Midbrain (tissue), 1 donor: Measurements from ENCODE around the gene GSDMA.

Experiments used
- DNase-seq: peaks from one replicate; lab custom pipeline; 2025; lab: John Stamatoyannopoulos, UW

Gene GSDMA, protein sequence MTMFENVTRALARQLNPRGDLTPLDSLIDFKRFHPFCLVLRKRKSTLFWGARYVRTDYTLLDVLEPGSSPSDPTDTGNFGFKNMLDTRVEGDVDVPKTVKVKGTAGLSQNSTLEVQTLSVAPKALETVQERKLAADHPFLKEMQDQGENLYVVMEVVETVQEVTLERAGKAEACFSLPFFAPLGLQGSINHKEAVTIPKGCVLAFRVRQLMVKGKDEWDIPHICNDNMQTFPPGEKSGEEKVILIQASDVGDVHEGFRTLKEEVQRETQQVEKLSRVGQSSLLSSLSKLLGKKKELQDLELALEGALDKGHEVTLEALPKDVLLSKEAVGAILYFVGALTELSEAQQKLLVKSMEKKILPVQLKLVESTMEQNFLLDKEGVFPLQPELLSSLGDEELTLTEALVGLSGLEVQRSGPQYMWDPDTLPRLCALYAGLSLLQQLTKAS

DNA sequence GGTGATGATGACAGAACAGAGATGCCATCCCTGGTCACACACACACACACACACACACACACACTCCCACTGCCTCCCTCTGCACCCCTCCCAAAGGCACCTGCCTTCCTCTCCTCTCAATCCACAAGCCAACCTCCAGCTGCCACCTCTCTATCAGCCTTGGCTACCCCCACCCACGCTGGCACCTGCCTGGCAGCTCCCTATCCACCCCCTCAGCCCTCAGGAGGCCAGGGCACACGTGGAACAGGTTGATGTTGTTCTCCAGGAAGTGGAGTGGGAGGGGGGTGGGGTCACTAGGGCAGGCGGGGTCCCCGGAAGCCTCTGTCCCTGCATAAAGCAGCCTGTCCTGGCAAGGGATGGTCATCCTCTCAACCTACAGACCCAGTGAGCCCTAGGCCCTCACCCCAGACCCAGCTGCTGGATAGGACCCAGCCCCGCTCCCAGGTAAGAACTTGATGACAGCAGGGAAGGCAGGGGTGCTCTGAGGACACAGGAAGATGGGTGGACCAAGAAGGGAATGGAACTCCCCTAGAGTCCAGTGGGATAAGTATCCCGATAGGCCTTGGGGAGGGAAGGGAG lies at the start of gene GSDMA:
TSS of gene GSDMA (plus strand) at position 363 of the 579 bp plus-strand sequence. CDS start 2,684 bp downstream, outside the sequence.
- no peak for DNase-seq

DNA sequence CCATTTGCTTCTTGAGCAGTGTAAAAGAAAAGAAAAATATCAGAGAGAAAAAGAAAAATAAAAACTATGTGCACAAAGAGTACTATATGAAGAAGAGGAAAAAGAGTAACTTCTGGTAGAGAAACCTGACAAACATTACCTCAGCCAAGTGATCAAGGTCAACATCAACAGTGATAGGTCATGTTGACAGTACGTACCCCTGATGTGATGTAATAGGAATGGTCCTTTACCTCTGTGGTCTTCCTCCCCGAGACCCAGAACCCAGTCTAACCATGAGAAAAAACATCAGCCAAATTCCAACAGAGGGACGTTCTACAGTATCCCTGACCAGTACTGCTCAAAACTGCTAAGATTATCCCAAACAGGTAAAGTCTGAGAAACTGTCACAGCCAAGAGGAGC lies 48.8 kb upstream of the GSDMA start:
- no peak for DNase-seq

DNA sequence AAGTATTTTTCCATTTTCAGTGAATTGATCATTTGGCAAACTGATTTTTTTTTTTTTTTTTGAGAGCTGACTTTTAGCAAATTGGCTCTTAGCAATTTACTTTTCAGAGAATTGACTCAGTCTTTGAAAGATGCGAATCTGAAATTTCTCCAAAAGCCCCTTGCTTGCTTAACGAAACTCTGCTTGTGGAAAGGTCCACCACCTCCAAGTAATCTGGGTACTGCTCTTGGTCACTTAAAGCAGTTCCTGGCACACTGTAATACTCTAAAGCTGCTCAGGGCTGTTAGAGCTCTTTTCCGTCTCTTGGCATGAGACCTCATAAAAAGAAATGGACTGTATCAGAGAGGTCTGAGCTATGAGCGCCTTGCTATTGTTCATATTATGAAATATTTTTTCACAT lies 47.2 kb upstream of the GSDMA start:
- DNase-seq: no peak

DNA sequence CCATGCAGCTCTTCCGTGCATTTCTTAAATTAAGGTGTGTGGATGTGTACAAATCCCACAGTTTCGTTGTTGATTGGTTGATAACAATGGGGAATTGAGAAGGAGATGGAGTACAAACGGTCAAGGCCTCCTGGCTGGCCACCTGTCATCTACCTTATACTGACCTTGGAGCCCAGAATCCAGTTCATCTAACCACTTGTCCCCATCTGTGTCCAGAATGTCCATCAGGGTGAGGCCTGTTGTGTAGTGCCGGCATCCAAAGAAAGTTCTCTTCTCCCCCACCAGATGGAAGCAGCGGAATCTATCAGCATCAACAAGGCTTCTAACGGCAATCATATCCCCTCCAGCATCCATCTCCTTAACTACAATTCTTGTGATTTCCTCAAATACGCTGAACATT lies 45.9 kb upstream of the GSDMA start:
- no peak for DNase-seq

DNA sequence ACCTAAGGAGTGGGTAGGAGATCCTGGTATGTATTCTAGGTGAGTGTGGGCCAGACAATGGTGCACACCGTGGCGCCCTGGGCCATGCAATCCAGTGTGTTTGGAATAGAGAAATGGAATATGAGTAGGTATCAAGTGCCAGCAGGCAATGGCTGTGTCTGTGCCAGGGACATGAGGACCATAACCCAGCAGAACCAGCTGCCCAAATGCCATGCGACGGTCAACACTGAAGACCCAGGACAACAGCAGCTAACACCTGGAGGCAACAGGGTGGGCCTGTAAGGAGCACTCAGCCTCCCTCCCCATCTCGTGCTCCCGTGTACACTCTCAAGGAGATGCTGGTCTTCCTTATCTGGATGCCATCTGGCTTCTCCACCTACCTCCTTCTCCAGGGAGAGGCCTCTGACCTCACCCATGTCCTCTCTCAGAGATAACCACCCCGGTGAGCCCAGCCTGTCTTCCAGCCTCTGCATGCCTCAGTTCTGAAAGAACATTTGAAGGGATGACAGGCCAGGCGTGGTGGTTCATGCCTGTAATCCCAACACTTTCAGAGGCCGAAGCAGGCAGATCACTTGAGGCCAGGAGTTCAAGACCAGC lies 43.6 kb upstream of the GSDMA start:
- DNase-seq: no peak

DNA sequence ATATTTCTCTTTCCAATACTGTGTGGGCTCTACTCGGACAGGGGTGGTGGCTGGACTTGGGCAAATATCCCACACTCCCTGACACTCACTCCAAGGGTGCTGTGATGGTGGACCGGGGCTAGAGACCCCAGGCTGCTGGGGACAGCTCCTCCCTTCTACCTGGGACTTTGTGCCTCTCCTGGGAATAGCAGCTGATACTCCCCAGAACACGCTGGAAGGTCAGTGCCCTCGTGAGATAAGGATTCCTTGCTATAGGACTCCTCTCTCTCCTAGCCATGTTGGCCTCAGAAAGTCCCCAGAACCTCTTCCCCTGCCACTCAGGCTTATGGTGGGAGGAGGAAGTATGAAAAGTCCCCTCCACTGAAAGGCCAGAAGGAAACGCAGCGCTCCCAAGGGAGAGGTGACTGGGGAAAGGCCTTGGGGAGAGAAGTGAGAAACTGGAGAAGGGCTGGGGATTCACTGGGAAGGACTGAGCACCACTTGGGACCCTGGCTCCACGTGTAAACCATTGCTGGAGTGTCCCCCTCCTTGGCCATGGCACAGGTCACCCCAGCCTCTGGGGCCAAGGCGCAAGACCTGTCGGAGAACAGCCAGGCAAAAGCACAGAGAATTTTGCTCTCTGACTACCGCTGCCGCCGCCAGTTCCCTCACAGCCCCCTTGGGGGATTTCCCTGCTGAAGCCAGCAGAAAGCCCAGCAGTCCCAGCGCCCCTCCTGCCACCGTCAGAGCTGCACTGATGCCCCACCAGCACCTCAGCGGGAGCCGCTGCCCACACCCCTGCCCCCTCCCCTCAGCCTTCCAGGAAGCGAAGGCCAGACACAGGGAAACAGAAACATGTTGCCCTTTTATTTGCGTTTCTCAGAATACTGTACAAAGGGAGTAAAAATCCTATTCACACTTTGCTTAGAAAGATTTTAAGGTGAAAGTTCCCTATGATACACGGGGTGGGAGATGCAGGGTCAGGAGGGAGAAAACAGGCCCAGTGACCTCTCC lies 42.3 kb upstream of the GSDMA start:
- no peak for DNase-seq

DNA sequence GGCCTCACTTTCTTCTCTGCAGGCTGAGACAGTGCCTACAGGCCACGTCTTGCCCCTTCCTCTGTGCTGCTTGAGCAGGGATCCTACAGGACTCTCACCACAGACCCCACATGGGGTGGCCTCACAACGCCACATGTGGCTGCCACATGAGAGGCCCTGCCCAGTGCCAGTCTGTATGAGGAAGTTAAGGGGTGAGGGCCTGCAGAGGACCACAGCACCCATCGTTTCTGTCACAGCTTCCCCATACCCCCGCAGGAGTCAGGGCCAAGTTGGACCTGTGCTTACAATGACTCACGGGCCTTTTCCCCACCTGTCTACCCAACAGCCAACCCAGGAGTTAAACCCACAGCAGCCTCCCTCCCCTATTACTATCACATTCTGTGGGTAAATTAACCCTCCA lies 41.5 kb upstream of the GSDMA start:
- DNase-seq: no peak

DNA sequence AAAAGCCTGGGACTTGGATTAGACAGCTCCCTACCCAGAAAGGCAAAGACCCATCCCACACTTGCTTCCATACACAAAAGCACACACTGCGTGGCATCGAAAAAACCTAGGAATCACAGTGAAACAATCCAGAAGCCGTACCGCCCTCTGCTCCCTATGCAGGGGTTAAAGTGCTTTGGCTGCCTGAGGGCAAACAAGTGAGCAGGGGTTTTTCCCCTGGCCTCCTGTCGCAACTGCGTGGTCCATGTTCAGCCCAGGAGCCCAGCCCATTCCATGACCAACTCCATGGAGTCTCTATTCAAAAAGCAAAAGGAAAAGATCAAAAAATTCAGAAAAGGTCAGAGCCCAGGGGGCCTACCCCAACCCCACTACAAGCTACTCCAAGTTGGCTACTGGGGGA lies 40.8 kb upstream of the GSDMA start:
- no peak for DNase-seq

DNA sequence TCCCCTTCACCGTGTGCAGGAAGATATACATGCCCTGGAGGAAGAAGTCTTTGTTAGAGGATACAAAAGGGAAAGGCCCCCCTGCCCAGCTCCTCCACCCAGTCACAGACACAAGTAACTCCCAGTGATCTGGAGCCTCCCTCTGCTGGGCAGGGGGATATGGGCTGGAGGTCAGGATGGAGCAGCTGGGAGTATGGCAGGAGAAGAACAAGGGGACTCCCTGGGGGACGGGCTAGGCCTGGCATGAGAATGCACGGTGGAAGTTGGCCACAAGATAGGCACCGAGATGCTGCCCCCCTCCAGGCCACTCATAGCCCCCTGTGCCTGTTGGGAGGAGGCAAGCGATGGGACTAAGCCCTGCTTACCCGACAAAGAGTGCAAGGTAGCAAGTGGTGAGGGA lies 39.6 kb upstream of the GSDMA start:
- DNase-seq: no peak

DNA sequence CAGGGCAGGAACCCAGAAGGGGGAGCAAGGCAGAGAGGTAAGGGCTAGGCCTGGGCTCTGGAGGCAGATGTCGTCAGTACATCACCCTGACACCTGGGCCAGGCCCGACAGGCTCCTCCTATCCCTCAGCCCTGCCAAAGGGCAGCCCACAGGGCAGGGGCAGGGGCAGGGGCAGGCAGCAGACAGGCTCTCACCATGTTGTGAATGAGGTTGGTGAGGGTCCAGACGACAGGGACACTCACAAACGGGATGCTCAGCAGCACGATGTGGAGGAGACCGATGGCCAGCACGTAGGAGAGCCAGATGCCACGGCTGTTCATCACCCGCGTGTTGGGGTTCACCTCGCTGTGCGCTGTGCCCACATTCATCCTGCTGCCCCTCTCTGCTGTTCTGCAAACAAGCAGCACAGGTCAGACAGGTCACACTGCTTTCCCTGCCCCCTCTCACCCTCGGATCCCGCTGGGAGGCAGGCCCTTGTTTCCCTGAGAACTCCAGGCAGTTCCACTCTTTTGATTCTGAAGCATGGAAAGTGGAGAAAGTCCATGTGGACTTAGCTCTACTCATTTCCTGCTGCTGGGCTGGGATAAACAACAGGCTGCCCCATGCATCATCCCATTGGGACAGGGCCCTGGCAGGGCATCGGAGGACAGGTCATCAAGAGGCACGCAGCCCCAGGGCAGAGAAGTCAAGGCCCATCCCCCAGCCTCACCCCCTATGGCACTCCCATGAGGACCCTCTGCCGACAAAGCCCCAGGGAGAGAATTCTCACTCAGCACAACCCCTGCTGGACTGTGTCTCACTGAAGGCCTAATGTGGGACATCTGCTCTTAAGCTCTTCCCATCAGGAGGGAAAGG lies 38.7 kb upstream of the GSDMA start:
- DNase-seq: no peak

DNA sequence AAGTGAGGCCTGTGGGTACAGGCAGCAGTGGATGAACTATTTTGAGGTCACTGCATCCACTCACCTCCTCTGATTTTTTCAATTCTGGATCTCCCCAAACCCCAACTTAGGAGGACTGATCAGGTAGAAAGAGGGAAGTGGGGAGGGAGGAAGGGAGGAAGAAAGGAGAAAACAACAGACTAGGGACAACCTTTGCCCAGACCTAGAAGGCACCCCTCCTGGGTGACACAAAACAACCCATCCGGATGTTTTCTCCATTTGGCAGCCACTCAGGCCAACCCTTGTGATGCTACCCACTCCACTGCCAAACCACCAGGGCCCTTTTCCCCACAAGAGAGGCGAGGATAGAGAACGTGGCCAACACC lies 38.1 kb upstream of the GSDMA start:
- no peak for DNase-seq

DNA sequence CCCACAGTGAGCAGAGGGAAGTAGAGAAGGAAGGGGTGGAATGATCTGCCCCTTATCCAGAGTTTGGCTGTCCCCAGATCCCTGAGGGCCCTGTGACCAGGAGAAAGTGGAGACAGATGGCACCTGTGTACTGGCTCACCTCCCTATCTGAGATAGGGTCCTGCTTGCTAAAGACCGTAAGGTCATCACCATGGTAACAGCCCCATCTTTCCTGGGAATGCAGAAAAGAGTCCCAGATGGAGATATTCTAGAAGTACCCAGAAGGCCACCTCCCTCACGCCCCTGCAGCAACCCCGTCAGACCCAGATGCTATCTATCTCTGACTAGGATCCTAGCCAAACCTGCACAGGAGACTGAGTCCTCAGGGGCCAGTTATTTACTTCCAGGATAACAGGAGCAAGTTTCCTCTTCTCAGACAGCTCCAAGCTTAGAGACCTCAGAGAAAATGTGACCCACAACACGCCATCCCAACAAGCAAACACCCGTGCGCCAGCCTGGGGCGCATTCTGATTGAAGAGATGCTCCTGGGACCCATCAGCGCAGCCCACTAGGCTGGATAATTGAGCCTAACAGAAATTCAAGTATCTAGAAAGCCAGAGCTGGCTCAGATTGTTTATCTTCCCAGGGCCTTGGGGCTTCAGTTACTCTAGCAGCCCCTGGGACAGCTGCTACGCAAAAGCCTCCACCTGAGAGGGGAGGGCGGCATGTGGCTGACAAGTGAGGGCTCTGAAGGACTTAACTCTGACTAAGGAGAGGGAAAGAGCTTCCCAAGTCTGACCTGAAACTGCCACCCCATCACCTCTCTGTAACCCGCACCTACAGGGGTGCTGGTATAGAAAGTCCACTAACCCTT lies 37.3 kb upstream of the GSDMA start:
- DNase-seq: no peak

DNA sequence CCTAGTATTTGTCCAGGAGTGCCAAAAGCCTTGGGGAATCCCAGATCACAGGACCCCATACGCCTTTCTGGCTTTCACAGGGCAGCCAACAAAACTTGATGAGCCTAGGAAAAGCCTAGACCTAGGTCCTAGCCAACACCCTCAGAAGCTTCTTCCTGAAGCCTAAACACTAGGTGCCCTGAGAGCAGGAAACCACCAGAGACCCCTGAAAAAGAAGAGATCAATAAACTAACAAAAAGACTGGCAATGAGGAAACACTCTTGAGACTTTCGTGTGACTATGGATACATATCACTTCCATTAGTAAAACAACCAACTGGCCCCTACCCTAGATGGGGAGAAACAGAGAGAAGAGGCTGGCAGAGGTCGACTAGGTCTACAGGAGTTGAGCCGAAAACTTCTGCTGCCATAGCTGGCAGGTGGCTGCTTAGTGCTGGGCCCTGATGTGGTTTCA lies 36.6 kb upstream of the GSDMA start:
- no peak for DNase-seq

DNA sequence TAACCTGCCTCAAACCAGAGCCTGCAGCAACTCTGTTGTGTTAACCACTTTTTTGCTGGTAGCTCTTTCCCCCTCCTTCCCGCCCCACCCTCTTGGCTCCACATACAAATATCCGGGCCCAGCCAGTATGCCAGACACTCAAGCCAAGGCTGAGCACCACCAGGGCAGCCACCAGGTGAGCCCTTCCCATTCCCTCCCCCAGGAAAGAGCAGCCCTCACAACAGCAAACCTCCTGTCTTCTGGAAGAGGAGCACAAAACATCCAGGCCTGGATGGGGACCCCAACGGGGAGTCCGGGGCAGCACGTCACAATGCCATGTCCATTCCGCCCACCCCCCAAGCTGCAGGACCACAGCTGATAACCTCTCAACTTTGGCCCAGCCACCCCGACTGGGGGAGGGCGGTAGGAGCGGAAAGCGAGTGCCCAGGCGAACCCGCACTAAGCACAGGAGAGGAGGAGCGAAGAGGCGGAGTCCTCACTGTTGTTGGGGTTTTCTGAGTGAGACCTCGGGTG lies 36.2 kb upstream of the GSDMA start:
- DNase-seq: no peak

DNA sequence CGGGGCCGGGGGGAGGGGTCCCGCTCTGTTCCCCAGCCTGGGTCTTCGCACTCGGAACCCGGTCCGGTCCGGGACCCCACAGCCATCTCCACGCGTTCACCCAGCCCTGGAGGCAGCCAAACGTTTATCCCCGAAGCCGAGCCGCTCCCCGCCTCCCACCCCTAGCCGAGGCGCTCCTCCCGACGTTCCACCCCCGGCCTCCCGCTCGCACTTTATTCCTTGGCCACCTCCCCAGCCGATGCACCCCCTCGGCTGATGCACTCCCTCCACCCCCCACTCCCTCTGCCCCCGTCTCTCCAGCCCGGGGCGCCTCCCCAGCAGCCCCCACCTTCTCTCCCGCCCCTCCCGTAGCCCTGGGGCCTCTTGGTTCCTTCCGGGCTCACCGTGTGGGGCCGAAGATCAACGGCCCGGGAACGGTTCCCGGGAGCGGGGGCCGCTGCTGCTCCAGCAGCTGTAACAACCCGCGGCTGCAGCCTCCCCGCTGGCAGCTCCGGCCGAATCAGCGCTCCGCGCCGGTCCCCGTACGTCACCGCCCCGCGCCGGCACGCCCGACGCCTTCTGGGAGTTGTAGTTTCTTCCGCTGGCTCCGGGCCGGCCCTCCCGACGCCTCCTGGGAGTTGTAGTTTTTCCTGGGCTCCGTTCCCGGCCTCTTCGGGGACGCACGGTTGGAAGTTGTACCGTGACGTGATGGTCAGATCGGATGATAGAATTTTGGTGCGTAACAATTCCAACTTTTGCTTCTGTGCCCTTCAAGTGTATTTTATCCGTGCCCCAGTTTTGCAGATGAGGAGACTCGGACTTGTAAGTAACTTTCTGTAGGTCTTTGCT lies 35.5 kb upstream of the GSDMA start, which contains the start of the genes LRRC3C and ORMDL3:
TSS of gene LRRC3C (plus strand) at position 632 of the 828 bp plus-strand sequence. CDS start 13,792 bp downstream, outside the sequence.
TSS of gene ORMDL3 (minus strand) at position 501 of the 828 bp plus-strand sequence. CDS start 3,398 bp downstream, outside the sequence.
- peak; percentile 96 for DNase-seq

DNA sequence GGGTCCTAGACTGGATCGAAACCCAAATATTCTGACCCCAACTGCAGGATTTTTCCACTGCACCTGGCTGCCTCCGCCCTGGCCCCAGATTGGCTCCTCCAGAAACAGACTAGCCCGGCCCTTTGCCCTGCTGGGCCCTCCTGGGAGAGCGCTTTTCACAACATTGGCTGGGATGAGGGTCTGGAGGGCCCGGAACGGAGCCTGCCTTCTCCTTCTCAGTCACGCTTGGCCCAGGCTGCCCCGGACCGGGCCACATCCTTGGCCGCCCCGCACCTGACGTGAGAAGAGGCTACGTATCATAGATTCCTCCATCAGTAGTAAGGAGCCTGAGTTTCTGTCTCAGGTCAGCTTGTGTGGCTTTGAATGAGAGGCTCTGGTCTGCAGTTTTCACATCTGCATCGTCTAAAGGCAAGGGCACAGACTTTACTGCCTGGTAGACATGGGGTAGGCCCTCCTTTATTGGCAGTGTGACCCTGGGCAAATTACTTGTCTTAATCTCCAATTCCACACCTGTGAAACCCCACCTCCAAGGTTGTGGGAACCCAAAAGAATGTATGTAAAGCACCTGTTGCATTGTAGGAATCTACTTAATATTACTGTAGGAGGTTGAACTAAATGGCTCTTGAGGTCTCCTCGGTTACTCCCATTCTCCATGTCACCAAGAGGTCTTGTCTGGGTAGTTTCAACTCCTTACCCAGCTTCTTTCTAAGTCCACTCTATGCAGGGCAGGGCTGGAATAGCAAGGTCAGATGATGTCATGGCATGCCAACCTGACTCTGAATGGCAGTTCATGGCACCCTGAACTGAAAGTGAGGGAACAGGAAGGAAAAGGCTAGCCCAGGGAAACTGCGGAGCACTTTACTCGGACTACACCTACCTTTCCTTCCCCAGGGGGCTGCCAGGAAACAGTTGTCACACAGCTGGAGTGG lies 34.6 kb upstream of the GSDMA start:
- DNase-seq: no peak

DNA sequence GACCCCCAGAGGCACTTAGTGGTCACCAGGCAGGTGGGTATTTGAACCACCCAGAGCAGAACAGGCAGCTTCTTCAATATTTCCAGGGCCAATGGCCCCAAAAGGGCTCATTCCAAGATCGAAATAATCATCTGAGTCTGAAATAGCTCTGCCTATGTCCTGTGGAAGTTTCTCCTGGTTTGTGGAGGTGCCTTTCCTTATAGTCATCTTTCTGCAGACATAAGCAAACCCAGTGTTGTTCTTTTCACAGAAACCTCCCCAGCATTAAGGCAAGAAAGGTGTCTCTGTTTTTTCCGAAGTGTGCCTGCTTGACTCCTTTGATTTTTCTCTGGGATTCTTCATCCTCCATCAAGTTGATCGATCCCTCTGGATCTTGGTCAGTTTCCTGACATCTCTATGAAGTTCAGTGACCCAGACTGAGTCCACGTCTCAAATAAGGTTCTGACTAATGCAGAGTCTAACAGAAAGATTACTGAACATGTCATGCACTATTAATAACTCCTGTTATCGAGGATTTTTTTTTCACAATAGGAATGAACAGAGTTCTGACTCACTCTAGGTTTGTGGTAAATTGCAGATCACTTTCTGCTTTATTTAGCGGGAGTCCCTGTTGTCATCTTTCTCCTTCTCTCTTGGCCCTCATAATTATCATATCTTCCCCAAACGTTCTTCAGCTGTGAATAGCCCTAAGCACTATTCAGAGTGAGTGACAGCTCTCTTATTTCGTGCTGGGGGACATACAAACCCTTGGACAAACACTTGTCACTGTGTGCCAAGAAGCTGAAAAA lies 33.8 kb upstream of the GSDMA start:
- no peak for DNase-seq
